HCEC 1CT (cell line): ENCODE measurements around the gene TF.

ENCODE experiments used
- DNase-seq: peaks from one replicate; pipeline ENCODE4 v3.0.0-alpha.2; 2017

The TF gene

DNA sequence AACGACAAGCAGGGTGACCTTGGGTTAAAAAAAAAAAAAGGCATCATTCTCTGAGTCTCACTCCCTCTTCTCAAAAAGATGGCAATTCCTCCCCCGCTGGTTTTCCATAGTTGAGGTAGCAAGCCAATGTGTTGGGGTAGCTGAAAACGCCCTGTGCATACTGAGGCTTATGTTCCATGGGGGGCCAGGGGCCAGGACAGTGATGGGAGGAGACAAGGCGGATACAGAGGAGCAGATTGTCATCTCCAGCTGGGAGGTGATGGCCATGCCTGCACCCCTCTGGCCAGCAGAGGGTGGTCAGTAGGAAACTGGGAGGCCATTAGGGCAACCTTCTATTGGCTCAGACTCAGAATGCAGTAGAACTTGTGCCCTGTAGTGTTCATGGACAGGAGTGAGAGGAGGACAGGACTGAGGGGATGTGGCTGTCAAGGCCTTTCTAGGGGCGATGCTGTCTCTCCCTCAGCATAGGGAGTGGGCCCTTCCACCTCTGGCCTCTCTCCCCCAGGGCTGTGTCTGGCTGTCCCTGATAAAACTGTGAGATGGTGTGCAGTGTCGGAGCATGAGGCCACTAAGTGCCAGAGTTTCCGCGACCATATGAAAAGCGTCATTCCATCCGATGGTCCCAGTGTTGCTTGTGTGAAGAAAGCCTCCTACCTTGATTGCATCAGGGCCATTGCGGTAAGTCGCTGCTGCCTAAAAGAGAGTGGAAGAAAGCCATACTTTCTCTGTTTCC lies 1.9 kb downstream of the TF start:
- no peak for DNase-seq

DNA sequence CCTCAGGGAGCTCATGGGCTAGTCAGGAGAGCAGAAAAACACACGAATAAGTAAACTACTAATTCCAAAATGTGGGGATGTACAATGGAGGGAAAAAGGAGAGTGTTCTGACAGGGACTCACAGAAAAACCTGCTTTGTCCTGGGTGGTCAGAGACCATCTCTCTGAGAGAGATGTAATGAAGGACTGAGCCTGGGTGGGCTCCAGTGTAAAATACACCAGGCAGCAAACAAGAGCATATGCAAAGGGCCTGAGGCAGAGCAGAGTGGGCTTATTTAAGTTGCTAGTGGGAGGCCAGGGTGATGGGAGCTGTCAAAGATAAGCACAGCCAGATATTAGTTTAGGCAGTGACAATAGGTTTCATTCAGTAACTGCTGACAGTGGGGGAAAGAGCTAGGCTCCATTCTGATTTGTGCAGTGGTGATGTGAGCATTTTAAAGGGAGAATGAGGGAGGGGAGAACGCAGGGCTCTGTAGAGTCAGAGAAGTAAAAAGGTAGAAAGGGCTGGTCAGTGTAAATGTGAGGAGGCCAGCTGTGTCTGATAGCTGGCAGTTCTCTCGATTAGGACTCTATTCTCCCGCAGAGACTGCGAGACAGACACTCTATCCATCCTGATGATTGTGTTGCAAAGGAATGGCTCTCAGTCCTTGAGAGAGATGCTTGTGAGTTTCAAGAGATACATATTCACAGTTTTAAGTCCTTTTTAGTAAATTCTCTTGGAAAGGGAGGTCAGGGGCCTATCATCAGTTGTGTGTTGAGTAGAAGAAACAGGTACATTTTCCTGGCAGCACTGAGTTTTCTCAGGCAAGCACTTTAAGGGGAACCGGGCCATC lies 3.5 kb downstream of the TF start:
- DNase-seq = no peak

DNA sequence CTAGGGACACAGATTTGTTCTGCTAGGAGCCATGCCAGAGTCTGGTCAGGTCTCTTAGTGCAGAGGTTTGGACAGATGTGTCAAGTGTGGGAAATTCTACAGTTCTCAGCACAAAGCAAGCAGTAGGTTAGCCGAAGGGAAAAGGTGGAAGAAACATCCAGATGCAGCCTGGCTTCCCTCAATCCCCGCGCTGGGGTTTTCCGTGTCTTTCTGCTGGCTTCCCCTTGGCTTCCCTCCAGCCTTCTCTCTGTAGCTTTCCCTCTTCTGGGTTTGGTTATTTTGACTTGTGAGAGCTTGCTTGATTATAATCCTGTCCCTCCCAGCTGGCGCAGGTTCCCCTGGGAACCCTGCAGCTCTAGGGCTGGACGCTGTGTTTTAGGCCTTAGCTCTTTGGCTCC lies 4.1 kb downstream of the TF start:
- no peak for DNase-seq

DNA sequence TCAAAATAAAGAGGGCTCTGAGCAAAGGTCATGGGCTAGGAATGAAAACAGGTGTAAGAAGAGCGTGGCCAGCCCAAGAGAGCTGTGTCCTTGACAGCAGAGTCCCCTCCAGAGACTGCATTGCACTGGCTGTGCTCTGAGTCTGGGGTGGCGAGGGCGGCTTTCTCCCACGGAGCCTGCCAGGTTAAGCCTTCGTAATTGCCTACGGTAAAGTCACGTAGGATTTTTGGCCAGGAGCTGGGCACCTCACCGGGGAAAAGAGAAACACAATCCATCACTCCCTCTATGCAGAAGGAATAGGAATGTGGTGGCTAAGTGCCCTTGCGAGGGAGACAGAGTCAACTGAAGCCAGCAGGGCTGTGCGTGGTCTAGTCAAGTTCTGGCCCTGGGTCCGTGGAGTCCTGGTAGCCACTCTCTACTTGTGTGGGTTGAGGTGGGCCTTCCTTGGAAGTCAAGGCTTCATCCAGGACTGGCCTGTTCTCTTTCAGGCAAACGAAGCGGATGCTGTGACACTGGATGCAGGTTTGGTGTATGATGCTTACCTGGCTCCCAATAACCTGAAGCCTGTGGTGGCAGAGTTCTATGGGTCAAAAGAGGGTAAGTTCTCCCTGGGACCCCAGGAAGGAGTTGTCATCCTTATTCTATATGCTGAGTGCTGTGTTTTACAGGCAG lies 7.0 kb downstream of the TF start:
- DNase-seq = no peak

DNA sequence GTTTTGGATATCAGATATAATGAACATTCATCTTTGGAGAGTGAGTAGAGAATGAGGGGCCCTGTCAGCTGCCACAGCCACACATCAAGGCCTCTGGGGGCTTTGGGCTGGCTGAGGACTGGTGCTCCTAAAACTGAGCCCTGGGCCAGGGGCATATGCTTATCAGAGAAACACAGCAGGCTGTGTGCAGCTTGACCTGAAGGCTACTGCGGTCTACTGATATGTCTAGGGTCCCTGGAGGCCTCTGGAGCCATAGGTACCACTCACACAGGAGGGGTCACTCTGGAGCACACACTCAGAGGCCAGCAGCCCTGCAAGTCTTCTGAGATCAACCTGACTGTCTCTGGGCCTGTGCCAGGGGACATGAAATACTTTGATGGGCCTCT lies 7.6 kb downstream of the TF start:
- DNase-seq = no peak

DNA sequence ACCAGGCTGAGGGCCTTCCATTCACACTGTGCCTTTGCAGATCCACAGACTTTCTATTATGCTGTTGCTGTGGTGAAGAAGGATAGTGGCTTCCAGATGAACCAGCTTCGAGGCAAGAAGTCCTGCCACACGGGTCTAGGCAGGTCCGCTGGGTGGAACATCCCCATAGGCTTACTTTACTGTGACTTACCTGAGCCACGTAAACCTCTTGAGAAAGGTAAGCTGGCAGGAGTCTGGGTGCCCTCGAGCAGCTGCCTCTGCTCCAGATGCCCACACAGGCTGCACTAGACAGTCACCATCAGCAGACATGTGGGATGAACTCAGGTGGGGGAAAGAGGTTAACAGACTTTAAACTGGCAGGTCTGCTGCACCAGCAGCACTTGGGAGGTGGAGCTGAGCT lies 8.3 kb downstream of the TF start:
- DNase-seq = no peak

DNA sequence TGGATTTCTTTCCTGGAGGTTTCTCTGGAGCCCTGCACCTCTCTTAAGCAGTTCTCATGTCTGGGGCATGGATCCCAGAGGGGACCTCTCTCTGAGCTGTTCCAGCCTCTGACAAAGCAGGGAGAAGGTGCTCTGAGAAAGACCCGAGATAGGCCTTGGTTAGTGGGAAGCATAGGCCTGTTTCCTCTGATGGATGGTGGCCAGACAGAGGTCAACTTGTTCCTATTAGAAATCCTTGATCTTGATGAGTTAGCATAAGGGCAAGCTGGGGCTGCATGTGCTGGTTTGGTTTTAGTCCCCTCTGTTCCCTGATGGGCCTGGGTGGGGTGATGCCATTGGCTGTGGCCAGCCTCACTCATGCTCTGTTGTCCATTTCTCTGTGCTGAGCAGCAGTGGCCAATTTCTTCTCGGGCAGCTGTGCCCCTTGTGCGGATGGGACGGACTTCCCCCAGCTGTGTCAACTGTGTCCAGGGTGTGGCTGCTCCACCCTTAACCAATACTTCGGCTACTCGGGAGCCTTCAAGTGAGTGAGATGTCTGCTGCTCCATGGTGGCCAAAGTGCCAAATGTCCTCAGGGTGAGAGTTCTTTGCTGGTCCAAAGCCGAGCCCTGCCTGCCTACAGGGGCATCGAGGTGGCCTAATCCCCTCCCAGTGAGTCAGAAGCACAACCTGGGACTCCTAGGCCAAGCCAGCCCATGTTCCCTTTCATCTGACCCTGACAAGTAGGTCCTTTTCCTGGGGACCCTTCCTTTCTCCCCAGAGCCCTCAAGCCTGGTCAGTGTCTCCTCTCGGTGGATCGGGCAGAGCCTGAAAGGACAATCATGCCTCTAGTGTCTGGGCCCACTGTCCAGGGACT lies 9.0 kb downstream of the TF start:
- no peak for DNase-seq

DNA sequence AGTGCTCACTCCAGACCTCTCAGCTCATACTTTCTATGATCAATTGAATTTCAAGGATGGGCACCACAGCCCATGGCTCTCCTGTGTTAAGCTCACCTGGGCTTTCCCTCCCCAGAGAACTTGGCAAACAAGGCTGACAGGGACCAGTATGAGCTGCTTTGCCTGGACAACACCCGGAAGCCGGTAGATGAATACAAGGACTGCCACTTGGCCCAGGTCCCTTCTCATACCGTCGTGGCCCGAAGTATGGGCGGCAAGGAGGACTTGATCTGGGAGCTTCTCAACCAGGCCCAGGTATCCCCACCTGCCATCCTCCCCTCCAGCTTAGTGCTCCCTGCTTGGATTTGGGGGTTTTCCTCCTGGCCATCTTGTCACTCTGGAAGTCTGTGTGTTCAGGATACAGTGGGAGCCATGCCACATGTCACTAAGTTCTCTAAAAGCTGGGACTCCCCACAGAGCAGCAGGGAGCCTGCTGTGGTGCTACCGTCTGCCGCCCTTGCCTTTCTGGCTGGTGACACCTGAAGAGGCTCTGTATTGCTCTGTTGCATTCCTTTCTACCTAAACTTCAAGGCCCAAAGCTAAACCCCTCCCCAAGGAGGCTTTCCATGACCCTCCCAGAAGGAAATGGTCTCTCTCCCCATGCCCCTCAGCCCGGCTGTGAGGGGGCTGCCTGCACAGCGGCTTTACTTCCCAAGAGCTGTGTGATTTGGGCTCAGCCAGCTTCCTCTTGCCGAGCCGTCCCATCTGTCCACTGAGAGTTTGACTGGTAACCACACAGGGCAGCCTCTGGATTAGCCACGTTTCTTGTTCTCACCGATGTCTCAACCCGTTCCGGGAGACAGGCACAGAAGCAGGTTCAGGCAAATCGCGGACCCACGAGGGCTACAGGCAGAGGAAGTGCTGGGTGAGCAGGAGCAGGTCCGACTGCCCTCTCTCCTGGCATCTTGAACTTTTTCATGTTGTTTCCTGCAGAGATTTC lies 10.8 kb downstream of the TF start:
- no peak for DNase-seq

DNA sequence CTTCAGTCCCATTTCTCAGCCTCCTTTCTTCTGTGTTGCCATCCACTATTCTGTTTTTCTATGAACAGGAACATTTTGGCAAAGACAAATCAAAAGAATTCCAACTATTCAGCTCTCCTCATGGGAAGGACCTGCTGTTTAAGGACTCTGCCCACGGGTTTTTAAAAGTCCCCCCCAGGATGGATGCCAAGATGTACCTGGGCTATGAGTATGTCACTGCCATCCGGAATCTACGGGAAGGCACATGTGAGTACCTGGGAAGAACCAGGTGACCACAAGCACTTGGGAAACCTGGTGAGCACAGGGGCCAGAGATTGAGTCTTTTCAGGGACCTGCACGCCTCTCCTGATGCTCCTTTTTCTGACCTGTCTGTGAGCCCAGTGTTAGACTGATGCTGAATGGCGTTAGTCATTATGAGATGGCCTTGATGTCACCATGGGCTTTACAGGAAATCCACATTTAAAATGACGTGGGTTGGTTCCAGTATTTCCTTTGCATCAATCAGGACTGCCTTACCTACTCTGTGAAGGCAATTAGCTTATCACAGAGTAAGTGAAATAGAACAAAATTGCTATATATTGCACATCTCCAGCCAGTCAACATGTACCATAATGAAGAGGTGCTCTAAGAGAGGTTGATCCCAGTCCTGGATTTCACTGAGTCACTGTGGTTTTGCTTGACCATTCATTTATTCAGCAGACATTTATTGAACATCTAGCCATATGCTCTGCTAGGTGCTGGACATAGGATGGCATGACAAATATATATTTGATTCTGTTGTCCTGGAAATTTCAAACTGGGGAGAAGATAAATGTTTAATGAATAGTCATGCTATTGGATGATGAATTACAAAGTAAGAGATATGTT lies 11.7 kb downstream of the TF start:
- DNase-seq = no peak

DNA sequence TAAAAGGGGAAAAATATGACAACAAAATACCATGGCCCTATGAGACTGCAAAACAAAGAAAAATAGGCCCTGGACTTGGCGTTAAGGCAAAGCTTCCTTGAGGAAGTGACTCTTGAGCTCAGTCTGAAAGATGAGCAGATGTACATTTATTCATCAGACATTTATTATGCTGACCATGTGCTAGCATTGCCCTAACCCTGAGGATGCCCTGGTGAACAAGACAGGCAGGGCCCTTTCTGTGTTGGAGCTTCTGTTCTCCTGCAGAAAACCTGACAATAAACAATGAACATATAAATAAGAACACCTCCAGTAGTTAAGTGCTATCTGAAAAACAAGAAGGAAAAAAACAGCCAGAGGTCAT lies 12.4 kb downstream of the TF start:
- no peak for DNase-seq

DNA sequence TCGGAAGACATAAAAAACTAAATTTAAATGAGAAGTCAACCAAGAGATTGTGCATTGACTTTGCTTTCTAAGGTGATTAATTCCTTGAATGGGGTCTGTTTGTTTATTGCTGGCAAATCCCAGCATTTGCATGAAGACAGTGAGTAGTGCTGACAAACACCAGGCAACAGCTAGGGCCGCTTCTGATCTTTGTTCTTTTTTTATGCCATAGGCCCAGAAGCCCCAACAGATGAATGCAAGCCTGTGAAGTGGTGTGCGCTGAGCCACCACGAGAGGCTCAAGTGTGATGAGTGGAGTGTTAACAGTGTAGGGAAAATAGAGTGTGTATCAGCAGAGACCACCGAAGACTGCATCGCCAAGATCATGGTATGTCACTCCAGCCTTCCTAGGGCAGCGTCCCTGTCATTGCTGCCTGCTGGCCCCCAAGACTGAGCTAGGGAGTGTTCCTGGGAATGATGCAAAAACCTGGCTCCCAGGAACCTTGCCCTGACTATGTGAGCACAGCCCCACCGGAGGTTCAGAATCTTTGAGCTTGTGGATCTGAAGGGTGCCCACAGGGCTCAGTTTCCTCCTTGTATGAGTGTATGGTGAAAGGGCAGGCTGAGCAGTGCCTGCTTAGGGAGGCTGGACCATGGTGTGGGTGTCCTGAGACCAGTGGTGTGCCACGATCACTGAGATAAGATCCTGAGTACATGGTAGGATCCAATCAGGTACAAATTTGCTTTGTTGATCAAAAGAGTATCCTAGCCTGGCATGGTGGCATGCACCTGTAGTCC lies 13.0 kb downstream of the TF start:
- DNase-seq = no peak

DNA sequence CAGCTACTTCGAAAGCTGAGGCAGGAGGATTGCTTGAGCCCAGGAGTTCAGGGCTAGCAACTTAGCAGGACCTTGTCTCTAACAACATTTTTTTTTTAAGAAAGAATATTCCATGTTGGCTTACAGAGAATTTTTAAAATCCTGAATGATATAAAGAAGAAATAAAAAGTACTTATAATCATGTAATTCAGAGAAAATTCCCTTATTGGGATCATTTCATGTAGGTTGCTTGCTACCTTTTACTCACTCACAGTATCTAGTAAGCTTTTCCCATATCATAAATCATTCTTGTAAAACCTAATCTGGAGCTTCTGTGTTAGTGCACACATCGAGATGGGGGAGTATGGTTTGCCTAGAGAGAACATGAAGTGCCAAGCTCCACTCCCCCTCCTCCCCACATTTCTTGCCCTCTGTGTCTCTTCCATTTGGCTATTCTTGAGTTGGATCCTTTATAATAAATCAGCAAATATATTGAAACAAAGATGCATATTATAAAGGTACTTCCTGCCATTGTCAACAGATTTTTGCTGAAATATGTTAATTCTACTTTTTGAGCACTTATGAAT lies 13.6 kb downstream of the TF start:
- DNase-seq = no peak

DNA sequence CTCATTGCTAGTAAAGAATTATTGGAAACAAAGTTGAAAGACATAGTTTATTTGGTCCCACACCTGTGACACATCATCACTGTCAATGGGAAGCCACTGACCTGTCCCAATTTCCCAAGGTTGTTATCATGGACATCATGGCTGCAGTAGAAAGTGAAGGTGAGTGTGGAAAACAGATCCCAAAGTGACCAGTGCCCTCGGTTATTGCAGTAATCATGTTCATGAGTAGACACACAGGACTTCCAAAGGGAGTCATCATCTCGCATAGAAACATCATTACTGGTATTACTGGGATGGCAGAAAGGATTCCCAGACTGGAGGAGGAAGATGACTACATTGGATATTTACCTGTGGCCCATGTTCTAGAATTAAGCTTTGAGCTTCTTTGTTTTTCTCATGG lies 14.7 kb downstream of the TF start:
- no peak for DNase-seq

DNA sequence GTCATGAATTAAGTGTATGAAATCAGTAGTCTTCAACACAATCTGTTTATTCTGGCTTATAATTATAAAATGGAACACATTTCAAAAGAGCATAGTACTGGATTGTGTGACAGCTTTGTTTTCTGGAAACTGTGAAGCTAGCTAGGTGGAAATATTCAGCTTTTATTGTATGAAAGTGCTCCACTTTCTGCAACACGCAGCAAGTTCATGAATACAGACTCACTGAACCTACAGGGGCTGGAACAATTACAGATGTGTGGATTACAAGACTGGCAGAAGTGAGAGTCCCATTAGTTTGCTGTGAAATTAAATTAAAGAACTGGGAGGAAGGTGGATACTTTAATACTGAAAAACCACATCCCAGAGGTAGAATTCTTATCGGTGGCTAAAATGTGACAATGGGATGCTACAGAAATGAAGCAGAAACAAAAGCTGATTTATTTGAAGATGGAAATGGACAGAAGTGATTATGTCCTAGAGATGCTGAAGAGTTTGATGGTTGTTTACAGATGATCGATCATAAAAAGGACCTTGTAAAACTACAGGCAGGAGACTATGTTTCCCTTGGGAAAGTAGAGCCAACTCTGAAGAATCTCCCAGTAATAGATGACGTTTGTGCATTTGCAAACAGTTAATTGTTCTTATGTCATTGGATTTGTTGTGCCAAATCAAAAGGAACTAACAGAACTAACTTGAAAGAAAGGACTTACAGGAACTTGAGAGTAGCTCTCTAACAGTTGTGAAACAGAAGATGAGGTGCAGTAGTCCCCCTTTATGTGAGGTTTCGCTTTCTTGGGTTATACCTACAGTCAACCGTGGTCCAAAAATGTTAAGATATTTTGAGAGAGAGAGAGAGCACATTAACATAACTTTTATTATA lies 15.7 kb downstream of the TF start:
- no peak for DNase-seq

DNA sequence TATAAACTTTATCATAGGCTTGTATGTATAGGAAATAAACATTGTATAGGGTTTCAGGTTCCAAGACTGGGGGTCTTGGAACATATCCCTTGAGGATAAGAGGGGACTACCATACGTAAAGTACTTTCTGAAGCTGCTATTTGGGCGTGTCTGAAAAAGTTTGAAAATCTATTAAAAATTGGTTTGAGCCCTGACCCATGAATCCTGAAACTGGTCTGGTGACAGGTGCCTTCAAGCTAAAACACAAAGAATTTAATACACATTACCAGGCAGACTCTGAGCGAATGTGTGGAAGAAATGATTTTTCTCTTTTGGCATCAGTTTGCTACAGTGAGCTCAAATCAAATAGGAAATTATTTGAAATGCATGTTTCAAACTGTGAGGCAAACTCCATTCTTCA lies 16.3 kb downstream of the TF start:
- DNase-seq = no peak

DNA sequence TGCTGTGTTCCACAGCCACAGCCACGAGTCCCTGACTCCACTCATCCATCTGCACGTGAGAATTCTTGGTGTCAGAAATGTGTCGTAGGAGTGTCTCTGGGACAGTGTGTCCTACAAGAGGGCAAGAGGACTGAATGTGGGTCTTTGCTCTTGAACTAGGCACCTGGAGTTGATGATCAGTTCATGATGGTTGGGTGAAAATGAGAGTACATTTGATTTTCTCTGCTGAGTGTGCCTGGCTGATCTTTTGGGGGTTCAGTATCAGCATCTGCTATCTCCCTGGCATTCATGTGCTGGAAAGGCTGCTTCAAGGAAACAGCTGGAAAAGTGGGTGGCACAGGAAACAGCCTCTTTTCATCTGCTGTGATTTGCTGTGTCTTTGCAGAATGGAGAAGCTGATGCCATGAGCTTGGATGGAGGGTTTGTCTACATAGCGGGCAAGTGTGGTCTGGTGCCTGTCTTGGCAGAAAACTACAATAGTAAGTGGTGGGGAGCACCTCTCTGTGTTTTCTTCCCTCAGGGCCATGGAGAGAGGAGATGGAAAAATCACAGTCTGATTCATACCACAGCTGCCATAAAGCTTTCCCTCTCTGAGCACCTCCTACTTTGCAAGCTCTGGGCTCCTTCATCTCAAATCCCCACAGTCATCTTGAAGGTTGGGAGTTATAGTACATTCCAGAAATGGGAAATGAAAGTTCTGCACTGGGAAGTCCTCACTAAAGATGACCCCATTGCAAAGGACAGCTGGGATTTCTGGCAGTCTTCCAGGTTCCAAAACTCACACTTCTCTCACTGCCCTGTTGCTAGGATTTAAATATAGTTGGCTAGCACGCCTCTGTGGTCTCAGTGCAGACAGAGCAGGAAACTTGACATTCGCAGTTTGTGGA lies 17.8 kb downstream of the TF start:
- no peak for DNase-seq

DNA sequence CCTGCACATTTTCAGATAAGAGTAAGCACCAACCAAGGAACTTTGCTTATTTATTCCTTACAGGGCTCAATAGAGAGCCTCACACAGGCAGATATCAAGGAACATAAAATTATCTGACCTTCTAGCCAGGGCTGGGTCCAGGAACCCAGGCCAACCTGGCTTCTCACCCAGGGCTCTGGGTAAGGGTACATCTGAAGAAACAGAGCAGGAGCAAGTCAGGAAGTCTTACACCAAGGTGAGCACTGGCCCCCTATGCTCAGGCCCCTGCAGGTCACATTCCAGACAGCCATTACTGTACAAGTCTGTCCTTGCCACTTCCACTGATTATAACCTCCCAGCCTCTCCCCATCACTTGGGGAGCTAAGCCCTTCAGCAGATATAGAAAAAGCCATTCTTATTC lies 19.1 kb downstream of the TF start:
- no peak for DNase-seq

DNA sequence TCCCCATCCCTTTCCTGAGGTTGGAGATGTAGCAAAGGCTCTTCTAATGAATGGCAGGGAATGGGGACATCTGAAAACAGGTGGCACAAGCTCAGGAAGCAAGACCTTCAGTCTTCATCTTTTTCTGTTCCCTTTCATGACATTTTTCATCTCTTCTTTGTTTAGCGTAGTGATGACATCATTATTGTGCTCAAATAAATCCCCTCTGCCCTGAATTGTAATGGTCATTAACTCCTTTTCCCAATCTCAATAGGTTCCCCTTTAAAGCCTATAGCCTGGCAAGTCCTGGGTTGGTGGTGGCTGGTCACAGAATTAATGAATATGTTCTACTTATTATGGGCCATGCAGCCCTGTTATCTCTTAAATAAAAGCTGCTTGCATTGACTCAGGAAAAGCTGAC lies 21.4 kb downstream of the TF start:
- DNase-seq = no peak
